GM23338 (cell line): ENCODE data around the gene SYMPK.

Source experiments
- CREB1 ChIP-seq: fragments of 250-450 bp; sonication (Bioruptor Pico); IDR thresholded peaks from 2 replicates; pipeline ENCODE4 v1.5.0; 2020; ENCODE audit warnings: low read depth, mild to moderate bottlenecking, moderate library complexity
- EZH2 ChIP-seq: fragments of 200-600 bp; sonication (generic); IDR thresholded peaks from one replicate; pipeline ENCODE4 v1.8.0; 2017; ENCODE audit warnings: antibody characterized with exemption, mild to moderate bottlenecking, low read depth; ENCODE audit not compliant: unreplicated experiment
- EZH2phosphoT487 ChIP-seq: fragments of 200-600 bp; sonication (generic); IDR thresholded peaks from one replicate; pipeline ENCODE4 v1.8.1; 2018; ENCODE audit warnings: antibody characterized with exemption; ENCODE audit not compliant: unreplicated experiment
- JUNB ChIP-seq: IDR thresholded peaks from one replicate; pipeline ENCODE4 v1.6.1; 2016; ENCODE audit warnings: antibody characterized with exemption; ENCODE audit not compliant: unreplicated experiment
- NANOG ChIP-seq: IDR thresholded peaks from 2 replicates; pipeline ENCODE4 v1.6.1; 2016; ENCODE audit warnings: antibody characterized with exemption, borderline replicate concordance
- POLR2AphosphoS5 ChIP-seq: IDR thresholded peaks from 2 replicates; pipeline ENCODE4 v1.6.1; 2016; ENCODE audit warnings: antibody characterized with exemption, low read depth
- STAT1 ChIP-seq: IDR thresholded peaks from one replicate; pipeline ENCODE4 v1.6.1; 2016; ENCODE audit warnings: antibody characterized with exemption; ENCODE audit not compliant: unreplicated experiment
- ZNF114 ChIP-seq: fragments of 250-450 bp; sonication (Bioruptor Pico); IDR thresholded peaks from 2 replicates; pipeline ENCODE4 v1.5.0; 2020; ENCODE audit warnings: mild to moderate bottlenecking, moderate library complexity
- TF ChIP-seq, protein P1 (sequence below): IDR thresholded peaks from one replicate; pipeline ENCODE4 v1.6.1; 2018; ENCODE audit warnings: antibody characterized with exemption; ENCODE audit not compliant: unreplicated experiment
- TF ChIP-seq, protein P2 (sequence below), 2 experiments: fragments of 200-600 bp in 1 of 2; sonication (generic) in 1 of 2; conservative IDR thresholded peaks; 2 replicates each; pipeline versions ENCODE4 v1.5.1 to v1.6.1; 2016 to 2017; ENCODE audit warnings: antibody characterized with exemption in 2 of 2, low read depth in 2 of 2, mild to moderate bottlenecking in 2 of 2, moderate library complexity in 1 of 2
- TF ChIP-seq, protein P3 (sequence below): IDR thresholded peaks from 2 replicates; pipeline ENCODE4 v1.6.1; 2016; ENCODE audit warnings: antibody characterized with exemption

DNA sequence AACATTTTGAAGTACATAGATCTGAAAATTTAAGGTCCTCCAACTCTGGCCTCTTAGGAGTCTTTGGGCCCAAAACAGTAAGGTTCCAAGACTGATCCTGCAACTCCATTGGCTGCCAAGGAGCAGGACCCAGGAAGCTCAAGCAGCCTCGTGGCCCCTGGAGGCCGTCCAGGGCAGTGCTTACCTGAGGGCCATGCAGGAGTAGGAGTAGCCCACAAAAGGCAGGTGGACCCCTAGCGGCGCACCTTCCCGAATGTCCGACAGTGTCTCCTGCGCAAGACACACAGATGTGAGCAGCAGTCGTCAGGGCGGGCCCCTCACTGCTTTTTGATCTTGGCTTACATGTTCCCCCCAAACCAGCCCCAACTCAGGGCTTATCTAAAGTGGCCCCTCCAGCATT is 88.2 kb downstream of the SYMPK start:
- TF ChIP-seq JUNB, result no peak
- TF ChIP-seq, protein P1, sequence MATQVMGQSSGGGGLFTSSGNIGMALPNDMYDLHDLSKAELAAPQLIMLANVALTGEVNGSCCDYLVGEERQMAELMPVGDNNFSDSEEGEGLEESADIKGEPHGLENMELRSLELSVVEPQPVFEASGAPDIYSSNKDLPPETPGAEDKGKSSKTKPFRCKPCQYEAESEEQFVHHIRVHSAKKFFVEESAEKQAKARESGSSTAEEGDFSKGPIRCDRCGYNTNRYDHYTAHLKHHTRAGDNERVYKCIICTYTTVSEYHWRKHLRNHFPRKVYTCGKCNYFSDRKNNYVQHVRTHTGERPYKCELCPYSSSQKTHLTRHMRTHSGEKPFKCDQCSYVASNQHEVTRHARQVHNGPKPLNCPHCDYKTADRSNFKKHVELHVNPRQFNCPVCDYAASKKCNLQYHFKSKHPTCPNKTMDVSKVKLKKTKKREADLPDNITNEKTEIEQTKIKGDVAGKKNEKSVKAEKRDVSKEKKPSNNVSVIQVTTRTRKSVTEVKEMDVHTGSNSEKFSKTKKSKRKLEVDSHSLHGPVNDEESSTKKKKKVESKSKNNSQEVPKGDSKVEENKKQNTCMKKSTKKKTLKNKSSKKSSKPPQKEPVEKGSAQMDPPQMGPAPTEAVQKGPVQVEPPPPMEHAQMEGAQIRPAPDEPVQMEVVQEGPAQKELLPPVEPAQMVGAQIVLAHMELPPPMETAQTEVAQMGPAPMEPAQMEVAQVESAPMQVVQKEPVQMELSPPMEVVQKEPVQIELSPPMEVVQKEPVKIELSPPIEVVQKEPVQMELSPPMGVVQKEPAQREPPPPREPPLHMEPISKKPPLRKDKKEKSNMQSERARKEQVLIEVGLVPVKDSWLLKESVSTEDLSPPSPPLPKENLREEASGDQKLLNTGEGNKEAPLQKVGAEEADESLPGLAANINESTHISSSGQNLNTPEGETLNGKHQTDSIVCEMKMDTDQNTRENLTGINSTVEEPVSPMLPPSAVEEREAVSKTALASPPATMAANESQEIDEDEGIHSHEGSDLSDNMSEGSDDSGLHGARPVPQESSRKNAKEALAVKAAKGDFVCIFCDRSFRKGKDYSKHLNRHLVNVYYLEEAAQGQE, result no peak
- TF ChIP-seq, protein P2, sequence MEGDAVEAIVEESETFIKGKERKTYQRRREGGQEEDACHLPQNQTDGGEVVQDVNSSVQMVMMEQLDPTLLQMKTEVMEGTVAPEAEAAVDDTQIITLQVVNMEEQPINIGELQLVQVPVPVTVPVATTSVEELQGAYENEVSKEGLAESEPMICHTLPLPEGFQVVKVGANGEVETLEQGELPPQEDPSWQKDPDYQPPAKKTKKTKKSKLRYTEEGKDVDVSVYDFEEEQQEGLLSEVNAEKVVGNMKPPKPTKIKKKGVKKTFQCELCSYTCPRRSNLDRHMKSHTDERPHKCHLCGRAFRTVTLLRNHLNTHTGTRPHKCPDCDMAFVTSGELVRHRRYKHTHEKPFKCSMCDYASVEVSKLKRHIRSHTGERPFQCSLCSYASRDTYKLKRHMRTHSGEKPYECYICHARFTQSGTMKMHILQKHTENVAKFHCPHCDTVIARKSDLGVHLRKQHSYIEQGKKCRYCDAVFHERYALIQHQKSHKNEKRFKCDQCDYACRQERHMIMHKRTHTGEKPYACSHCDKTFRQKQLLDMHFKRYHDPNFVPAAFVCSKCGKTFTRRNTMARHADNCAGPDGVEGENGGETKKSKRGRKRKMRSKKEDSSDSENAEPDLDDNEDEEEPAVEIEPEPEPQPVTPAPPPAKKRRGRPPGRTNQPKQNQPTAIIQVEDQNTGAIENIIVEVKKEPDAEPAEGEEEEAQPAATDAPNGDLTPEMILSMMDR (conservative IDR thresholded peaks at IDR 0.05; ENCODE audit: low read depth in 2 of 2), result peak; percentile 65 to 66
- no peak for TF ChIP-seq EZH2
- TF ChIP-seq POLR2AphosphoS5, result no peak
- TF ChIP-seq NANOG, result no peak
- no peak for TF ChIP-seq CREB1 (CRISPR knock-in tag)
- TF ChIP-seq ZNF114 (CRISPR knock-in tag), result no peak
- no peak for TF ChIP-seq EZH2phosphoT487
- TF ChIP-seq, protein P3, sequence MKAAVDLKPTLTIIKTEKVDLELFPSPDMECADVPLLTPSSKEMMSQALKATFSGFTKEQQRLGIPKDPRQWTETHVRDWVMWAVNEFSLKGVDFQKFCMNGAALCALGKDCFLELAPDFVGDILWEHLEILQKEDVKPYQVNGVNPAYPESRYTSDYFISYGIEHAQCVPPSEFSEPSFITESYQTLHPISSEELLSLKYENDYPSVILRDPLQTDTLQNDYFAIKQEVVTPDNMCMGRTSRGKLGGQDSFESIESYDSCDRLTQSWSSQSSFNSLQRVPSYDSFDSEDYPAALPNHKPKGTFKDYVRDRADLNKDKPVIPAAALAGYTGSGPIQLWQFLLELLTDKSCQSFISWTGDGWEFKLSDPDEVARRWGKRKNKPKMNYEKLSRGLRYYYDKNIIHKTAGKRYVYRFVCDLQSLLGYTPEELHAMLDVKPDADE, result no peak
- no peak for TF ChIP-seq STAT1
